Activated T-helper 2 cell treated with anti-CD3 and anti-CD28 coated beads, Interferon-gamma antibody, Interleukin-2, Interleukin-4, amounts not matched to agents 10 μg/mL and 5 μg/mL and 100 μg/mL, durations not matched to agents 14 hours and 24 hours and 36 hours (primary cell): ENCODE measurements around the gene TOMM7. TPM values are rescaled to one million over a fixed set of nuclear protein-coding genes. Genes with fewer than 3 reads are reported as not detected.
"Not testable (repeated sequence)": the region's sequence is repeated elsewhere in the genome, so short reads cannot be mapped to it uniquely, and the experiment has no call there.

Source experiments
- DNase-seq: peaks from one replicate; pipeline ENCODE4 v3.0.0; 2021; ENCODE audit warnings: low spot score
- H3K27ac Mint-ChIP-seq: one replicate; pipeline ENCODE4 v1.8.0; 2021; ENCODE audit warnings: mixed read lengths
- H3K27me3 Mint-ChIP-seq: one replicate; pipeline ENCODE4 v1.8.0; 2021; ENCODE audit warnings: low read depth, mixed read lengths
- H3K36me3 Mint-ChIP-seq: one replicate; pipeline ENCODE4 v1.8.0; 2021; ENCODE audit warnings: low read depth, mixed read lengths
- H3K4me1 Mint-ChIP-seq: one replicate; pipeline ENCODE4 v1.8.0; 2021; ENCODE audit warnings: low read depth, mixed read lengths
- H3K4me3 Mint-ChIP-seq: one replicate; pipeline ENCODE4 v1.8.0; 2021; ENCODE audit warnings: low read depth, mild to moderate bottlenecking, moderate library complexity, mixed read lengths
- H3K9me3 Mint-ChIP-seq: one replicate; pipeline ENCODE4 v1.8.0; 2021; ENCODE audit warnings: mixed read lengths
- intact Hi-C: fragments of 100-400 bp; cut with micrococcal nuclease; formaldehyde crosslinking; loops from one replicate; pipeline ENCODE4 v1.15.1; 2023
- total RNA-seq: library from RNA; stranded (reverse); gene quantifications from 2 replicates; pipeline ENCODE4 v1.2.3, GENCODE V29; 2022

TOMM7 gene
- total RNA-seq, 1 donor from 2014 or later, result 221 TPM

GRCh38 chr7:22784346-22784745 is 38.3 kb downstream of the TOMM7 start:
- no peak for DNase-seq
- no peak overlapping the region for H3K4me3 Mint-ChIP-seq
- intact Hi-C loops, result no loop called here
- H3K27ac Mint-ChIP-seq, result no peak overlapping the region
- H3K9me3 Mint-ChIP-seq, result no peaks in the 10 kb centered on the region
- H3K4me1 Mint-ChIP-seq, result no peaks in the 10 kb centered on the region
- H3K36me3 Mint-ChIP-seq, result no peaks in the 10 kb centered on the region
- peaks cover 15% of the 10 kb centered on the region for H3K27me3 Mint-ChIP-seq

- DNase-seq, result no peak
- intact Hi-C loops, result loop anchor here (2.0 kb wide), 1 partner anchor 55 kb away; no protein-coding TSS in a partner anchor
- Mint-ChIP-seq H3K27me3 (peaks cover 16% of the 10 kb centered on the region), H3K9me3 (no peaks in the 10 kb centered on the region), H3K36me3 (no peaks in the 10 kb centered on the region), H3K4me1 (no peaks in the 10 kb centered on the region), H3K4me3 (no peak overlapping the region), H3K27ac (no peak overlapping the region)
Observed at GRCh38 chr7:22783421-22783820, 39.2 kb downstream of the TOMM7 start.

GRCh38 chr7:22782616-22783232 is 39.9 kb downstream of the TOMM7 start:
- Mint-ChIP-seq H3K36me3 (no peaks in the 10 kb centered on the region), H3K4me1 (no peaks in the 10 kb centered on the region), H3K27ac (no peak overlapping the region), H3K27me3 (peaks cover 17% of the 10 kb centered on the region), H3K9me3 (no peaks in the 10 kb centered on the region), H3K4me3 (no peak overlapping the region)
- DNase-seq, result peak; percentile 58
- intact Hi-C loops, result loop anchor here (1.0 to 2.0 kb wide), 2 partner anchors 54 to 222 kb away; no protein-coding TSS in a partner anchor

GRCh38 chr7:22781230-22781711 is 41.4 kb downstream of the TOMM7 start:
- Mint-ChIP-seq H3K36me3 (no peaks in the 10 kb centered on the region), H3K9me3 (no peaks in the 10 kb centered on the region), H3K4me1 (no peaks in the 10 kb centered on the region), H3K4me3 (no peak overlapping the region), H3K27ac (no peak overlapping the region), H3K27me3 (peaks cover 19% of the 10 kb centered on the region)
- intact Hi-C loops, result no loop called here
- no peak for DNase-seq

GRCh38 chr7:22779730-22780323 is 42.8 kb downstream of the TOMM7 start:
- H3K9me3 Mint-ChIP-seq, H3K4me3 Mint-ChIP-seq, intact Hi-C loops, H3K4me1 Mint-ChIP-seq, H3K36me3 Mint-ChIP-seq, DNase-seq, H3K27ac Mint-ChIP-seq: not testable (repeated sequence)
- peaks cover 29% of the 10 kb centered on the region for H3K27me3 Mint-ChIP-seq

DNA sequence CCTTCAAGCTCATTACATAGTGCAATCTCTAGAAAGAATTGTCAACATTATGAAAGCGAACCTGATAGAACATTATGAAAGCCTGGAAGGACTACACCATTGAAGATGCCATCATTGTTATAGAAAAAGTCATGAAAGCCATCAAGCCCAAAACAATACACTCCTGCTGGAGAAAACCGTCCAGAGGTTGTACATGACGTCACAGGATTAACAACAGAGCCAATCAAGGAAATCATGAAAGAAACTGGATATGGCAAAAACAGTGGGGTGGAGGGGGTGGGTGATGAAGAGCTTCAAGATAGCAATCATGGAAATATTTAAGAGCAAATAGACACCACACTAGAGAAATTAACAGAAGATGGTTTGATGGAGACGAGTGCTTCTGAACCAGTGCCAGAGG is 45.7 kb downstream of the TOMM7 start:
- H3K27ac Mint-ChIP-seq, result no peak overlapping the region
- intact Hi-C loops, result no loop called here
- peaks cover 33% of the 10 kb centered on the region for H3K27me3 Mint-ChIP-seq
- H3K4me1 Mint-ChIP-seq, result no peaks in the 10 kb centered on the region
- no peaks in the 10 kb centered on the region for H3K9me3 Mint-ChIP-seq
- no peak overlapping the region for H3K4me3 Mint-ChIP-seq
- no peaks in the 10 kb centered on the region for H3K36me3 Mint-ChIP-seq
- DNase-seq, result no peak

DNA sequence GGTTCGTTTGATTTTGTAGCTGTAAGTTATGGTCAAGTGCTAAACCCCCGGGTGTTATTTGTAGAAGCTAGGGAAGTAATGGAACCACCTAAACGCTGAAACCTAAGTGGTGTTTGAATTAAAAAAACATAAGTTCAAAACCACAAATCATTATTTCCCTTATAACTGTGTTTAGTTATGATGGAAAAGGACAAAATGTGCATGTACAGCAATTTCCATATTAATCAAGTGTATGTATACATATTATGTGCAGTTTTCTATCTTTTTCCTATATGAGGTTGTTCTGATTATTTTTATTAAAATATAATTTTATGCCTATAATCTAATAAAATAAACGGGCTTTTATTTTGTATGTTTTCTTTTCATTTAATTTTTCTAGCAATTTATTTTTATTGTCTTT is 49.8 kb downstream of the TOMM7 start:
- Mint-ChIP-seq H3K27ac (no peak overlapping the region), H3K4me3 (no peak overlapping the region), H3K27me3 (peaks cover 33% of the 10 kb centered on the region), H3K9me3 (no peaks in the 10 kb centered on the region), H3K36me3 (no peaks in the 10 kb centered on the region), H3K4me1 (no peaks in the 10 kb centered on the region)
- DNase-seq, result no peak
- intact Hi-C loops, result no loop called here

GRCh38 chr7:22771872-22772228 is 50.8 kb downstream of the TOMM7 start:
- Mint-ChIP-seq H3K27me3 (peaks cover 40% of the 10 kb centered on the region), H3K27ac (no peak overlapping the region), H3K4me1 (no peaks in the 10 kb centered on the region), H3K36me3 (no peaks in the 10 kb centered on the region), H3K9me3 (no peaks in the 10 kb centered on the region), H3K4me3 (no peak overlapping the region)
- DNase-seq, result no peak
- intact Hi-C loops, result no loop called here

DNA sequence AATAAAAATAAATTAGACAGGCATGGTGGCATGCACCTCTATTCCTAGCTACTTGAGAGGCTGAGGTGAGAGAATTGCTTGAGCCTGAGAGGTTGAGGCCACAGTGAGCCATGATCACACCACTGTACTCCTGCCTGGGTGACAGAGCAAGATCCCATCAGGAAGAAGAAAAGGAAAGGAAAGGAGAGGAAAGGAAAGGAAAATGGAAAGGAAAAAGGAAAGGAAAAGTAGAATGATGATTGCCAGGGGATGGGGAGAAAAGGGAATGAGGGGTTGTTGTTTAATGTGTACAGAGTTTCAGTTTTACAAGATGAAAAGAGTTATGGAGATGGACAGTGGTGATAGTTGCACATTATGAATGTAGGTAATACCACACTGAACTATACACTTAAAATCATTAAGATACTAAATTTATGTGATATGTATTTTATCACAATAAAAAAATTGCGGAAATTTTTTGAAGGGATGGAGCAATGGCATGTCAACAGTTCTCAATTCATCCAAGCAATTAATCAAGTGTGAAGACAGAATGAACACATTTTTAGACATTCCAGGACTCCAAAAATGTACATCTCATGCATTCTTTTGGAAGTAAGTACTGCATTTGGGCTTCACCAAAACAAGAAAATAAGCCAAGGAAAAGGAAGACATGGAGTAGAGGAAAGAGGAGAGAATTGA is 51.3 kb downstream of the TOMM7 start:
- DNase-seq, result no peak
- Mint-ChIP-seq H3K9me3 (no peaks in the 10 kb centered on the region), H3K27me3 (peaks cover 43% of the 10 kb centered on the region), H3K4me3 (no peak overlapping the region), H3K4me1 (no peaks in the 10 kb centered on the region), H3K36me3 (no peaks in the 10 kb centered on the region), H3K27ac (no peak overlapping the region)
- intact Hi-C loops, result no loop called here

GRCh38 chr7:22765609-22766008 is 57.0 kb downstream of the TOMM7 start:
- peaks cover 54% of the 10 kb centered on the region for H3K27me3 Mint-ChIP-seq
- H3K27ac Mint-ChIP-seq, result no peak overlapping the region
- no peak overlapping the region for H3K4me3 Mint-ChIP-seq
- H3K4me1 Mint-ChIP-seq, result no peaks in the 10 kb centered on the region
- intact Hi-C loops, result no loop called here
- DNase-seq, result no peak
- H3K36me3 Mint-ChIP-seq, result no peaks in the 10 kb centered on the region
- no peaks in the 10 kb centered on the region for H3K9me3 Mint-ChIP-seq

Other genes starting within 250 kb of the TOMM7 start
- not detected in 2 replicates for gene IL6, start 95.6 kb downstream of the TOMM7 start, total RNA-seq
- 49.9 and 55.1 TPM in 2 replicates for gene HYCC1, start 191.3 kb upstream of the TOMM7 start, total RNA-seq